Measurements from ENCODE around the gene PSMA8.
A peak's percentile ranks its signal among the peaks of the same experiment; 100 is the strongest.
"Not testable (repeated sequence)": the region's sequence is repeated elsewhere in the genome, so short reads cannot be mapped to it uniquely, and the experiment has no call there.

PSMA8 gene

DNA sequence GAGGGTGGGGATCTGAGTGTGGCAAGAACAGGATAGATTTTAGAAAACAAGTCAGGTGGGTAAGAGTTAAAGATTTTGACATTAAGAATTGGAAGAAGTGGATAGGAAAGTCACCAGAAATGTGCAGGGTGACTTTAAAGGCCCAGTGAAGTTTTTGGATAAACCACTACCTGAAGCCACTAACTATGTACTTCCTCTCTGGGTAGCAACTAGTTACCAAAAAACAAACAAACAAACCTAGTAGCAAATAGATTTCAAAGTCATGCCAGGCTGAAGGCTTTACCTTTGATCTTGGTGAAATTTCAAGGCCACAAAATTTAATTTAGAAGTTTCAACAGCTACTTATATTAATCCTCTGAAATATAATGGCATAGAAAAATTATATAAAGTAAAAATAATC is 42.5 kb downstream of the PSMA8 start:
- no peak for DNase-seq (ENCODE audit: low spot score)

GRCh38 chr18:26181343-26181826 is 47.7 kb downstream of the PSMA8 start:
- DNase-seq (ENCODE audit: low spot score): no peak

DNA sequence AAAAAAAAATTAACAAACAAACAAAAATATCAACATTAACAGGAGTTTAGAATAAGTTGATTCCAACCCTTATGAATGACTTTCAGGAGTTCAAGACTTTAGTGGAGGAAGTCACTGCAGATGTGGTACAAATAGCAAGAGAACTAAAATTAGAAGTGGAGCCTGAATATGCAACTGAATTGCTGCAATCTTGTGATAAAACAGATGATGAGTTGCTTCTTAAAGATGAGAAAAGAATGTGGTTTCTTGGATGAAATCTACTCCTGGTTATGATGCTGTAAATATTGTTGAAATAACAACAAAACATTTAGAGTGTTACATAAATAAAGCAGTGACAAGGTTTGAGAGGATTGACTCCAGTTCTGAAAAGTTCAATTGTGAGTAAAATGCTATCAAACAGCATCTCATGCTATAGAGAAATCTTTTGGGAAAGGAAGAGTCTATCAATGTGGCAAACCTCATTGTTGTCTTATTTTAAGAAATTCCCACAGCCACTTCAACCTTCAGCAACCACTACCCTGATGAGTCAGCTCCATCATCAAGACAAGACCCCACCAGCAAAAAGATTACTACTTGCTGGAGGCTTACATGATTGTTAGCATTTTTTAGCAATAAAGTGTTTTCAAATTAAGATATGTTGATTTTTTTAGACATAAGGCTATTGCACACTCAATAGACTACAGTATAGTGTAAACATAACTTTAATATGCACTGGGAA is 49.9 kb downstream of the PSMA8 start:
- DNase-seq (ENCODE audit: low spot score): no peak

DNA sequence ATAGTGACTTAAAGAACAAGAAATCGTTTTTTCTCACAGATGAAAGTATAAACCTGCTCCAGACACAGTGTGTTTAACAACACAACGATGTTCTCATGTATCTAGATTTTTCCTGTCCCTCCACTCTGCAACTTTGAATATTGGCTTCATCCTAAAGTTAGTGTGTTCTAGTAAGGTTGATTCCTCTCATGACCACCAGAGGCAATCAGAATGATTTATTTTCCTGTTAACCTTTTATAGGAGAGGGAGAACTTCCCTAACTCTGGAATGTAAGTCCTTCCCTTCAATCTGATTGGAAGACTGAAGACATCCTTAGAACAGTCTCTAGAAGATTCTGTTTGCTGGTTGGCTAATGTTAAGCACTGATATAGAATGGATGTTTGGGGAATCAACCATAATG is 51.6 kb downstream of the PSMA8 start:
- DNase-seq (ENCODE audit: low spot score): no peak

GRCh38 chr18:26190506-26190905 is 56.8 kb downstream of the PSMA8 start:
- no peak for DNase-seq (ENCODE audit: low spot score)

DNA sequence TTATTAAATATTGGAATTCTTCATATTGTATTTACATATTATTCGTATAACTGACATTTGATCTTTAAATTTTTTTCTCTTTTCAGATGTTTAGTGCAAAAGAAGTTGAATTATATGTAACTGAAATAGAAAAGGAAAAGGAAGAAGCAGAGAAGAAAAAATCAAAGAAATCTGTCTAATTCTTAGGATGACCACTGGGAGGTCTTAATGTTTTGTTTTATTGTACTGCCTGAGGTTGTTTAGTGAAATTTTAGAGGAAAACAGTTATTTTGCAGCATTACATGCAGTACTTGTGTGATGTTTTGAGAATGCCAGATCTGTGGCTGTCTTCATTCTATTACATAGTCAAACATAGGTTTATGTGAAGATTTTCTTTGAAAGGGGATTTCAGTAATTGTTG is 58.6 kb downstream of the PSMA8 start:
- no peak for DNase-seq (ENCODE audit: low spot score)

- DNase-seq (ENCODE audit: low spot score): no peak
These were observed 62.9 kb downstream of the PSMA8 start for GRCh38 chr18:26196605-26197004.

DNA sequence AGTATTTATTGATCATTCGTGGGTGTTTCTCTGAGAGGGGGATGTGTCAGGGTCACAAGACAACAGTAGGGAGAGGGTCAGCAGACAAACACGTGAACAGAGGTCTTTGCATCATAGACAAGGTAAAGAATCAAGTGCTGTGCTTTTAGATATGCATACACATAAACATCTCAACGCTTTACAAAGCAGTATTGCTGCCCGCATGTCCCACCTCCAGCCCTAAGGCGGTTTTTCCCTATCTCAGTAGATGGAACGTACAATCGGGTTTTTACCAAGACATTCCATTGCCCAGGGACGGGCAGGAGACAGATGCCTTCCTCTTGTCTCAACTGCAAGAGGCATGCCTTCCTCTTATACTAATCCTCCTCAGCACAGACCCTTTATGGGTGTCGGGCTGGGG is 68.3 kb downstream of the PSMA8 start:
- DNase-seq (ENCODE audit: low spot score): not testable (repeated sequence)

- no peak for DNase-seq (ENCODE audit: low spot score)
These were observed 71.6 kb downstream of the PSMA8 start for GRCh38 chr18:26205318-26205717.

DNA sequence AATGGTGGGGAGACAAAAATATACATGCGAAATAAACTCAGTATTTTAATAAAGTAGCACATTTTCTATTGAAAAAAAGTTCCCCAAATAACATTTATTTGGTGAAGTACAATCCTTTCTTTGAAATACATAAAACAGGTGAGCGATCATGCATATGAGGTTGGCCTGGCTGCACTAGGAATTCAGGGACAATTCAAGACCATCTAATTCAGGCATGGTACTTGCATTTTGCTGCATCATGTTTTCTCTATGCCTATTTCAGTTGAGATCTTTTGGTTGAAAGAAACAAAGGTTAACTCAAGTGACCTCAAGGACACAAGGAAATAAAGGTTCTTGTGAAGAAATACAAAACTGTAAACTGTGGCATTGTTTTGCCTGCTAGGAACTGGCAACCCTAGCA is 72.8 kb downstream of the PSMA8 start:
- DNase-seq (ENCODE audit: low spot score): no peak

GRCh38 chr18:26207937-26208336 is 74.3 kb downstream of the PSMA8 start:
- DNase-seq (ENCODE audit: low spot score): no peak

DNA sequence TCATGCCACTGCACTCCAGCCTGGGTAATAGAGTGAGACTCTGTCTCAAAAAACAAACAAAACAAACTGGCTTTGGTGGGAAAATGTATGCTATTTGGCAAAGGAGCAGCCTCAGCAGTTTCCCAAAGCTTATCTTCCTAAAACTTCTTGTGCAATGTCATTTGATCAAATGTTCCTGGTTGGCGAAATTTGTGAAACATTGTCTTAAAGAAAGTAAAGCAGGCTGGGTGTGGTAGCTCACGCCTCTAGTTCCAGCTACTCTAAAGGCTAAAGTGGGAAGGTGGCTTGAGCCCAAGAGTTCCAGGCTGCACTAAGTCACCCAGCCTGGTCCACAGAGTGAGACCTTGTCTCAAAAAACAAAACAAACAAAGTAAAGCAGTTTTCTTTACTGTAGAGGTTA is 75.3 kb downstream of the PSMA8 start:
- no peak for DNase-seq (ENCODE audit: low spot score)

GRCh38 chr18:26210147-26210546 is 76.5 kb downstream of the PSMA8 start:
- DNase-seq (ENCODE audit: low spot score): no peak

DNA sequence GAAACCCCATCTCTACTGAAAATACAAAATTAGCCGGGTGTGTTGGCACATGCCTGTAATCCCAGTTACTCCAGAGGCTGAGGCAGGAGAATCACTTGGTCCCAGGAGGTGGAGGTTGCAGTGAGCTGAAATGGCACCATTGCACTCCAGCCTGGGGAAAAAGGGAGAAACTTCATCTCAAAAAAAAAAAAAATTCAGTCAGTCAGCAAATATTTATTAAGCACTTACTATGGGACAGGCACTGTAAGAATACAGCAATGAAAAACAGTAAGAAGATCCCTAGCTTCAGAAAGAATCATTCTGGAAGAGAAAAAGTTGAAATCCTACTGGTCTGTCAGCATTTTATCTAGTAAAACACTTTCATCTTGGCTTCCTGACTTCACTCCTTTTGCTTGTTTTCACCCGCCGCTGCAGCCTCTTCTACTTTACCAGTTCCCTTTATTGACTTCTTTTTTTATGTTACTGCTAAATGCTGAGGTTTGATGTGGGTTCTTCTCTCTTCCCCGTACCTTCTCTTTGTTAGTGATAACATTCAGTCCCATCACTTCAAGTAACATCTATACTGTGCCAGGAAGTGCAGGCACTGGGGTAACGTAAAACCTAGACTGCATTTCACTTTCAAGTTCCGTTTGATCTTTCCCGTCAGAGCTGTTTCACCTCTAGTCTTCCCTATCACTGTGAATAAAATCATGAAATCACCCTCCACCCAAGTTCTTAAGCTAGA is 81.7 kb downstream of the PSMA8 start:
- DNase-seq (ENCODE audit: low spot score): no peak

- DNase-seq (ENCODE audit: low spot score): no peak
These were observed 91.5 kb downstream of the PSMA8 start for GRCh38 chr18:26225022-26225693.

DNA sequence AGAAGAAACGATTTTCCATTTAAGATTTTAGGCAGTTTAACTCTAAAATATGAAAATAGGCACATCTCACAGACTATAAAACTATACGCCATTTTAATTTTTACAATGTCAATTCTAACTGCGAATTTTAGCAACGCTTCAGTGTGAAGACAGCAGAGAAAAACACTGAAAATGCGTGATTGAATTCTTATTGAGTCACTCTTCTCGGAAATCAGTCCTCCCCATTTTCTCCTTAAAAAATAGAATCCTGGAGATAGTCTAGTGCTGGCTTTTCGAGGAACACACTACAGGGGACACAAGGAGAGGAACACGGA is 92.2 kb downstream of the PSMA8 start:
- DNase-seq (ENCODE audit: low spot score): no peak

- peak; percentile 97 for DNase-seq (ENCODE audit: low spot score)
These were observed 92.8 kb downstream of the PSMA8 start, which contains the start of gene TAF4B for GRCh38 chr18:26226229-26227050. TSS of gene TAF4B (plus strand) at chr18:26226445. CDS start at chr18:26226934, 489 bp downstream.

GRCh38 chr18:26227051-26227670 is 93.5 kb downstream of the PSMA8 start:
- no peak for DNase-seq (ENCODE audit: low spot score)

GRCh38 chr18:26228562-26229260 is 95.0 kb downstream of the PSMA8 start:
- no peak for DNase-seq (ENCODE audit: low spot score)

DNA sequence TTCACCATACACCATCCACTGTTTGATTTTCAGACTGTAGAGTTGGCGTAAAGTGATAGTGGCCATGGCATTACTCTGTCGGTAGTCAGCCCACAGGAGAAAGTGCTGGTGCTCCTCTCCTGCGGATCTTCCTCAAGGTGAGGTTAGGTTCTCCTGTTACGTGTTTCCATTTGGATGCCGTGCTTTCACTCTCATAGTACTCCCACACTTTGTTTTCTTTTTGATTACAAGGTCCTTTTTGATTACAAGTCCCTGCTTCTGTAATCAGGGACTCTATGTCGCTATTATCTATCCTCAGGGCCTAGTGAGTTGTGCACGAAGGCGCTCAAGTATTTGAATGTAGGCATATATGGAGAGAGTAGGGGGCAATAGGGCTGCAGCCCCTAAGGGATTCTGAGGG is 96.8 kb downstream of the PSMA8 start:
- DNase-seq (ENCODE audit: low spot score): no peak

- no peak for DNase-seq (ENCODE audit: low spot score)
These were observed 99.5 kb downstream of the PSMA8 start for GRCh38 chr18:26233208-26233607.

Data from AG08395 (cell line).